Eye (tissue), 1 donor: ENCODE data around the gene THRSP.
"Not testable (repeated sequence)": the region's sequence is repeated elsewhere in the genome, so short reads cannot be mapped to it uniquely, and the experiment has no call there.

Experiments
- DNase-seq: peaks from one replicate; pipeline ENCODE4 v3.0.0-alpha.2; 2015

Gene THRSP

GRCh38 chr11:78067704-78068103 lies 4.0 kb downstream of the THRSP start:
- DNase-seq: no peak

GRCh38 chr11:78069465-78069864 lies 5.8 kb downstream of the THRSP start:
- no peak for DNase-seq

DNA sequence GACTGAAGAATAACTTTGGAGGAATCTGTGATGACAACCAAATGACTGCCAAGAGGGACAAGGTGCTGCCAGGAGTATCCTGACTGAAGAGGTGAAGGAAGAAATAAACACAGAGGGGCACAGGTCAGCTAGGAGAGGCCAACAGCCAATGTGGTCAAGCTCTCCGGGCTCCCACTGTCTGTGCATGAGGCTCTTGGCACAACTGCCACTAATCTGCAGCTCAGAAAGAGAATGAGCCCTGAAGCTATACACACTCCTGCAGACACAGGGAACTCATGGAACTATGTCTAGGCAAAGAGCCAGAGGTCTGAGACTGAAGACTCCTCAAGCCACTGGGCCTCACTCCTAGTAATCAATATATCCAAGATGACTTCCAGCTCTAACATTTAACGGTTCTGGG lies 7.0 kb downstream of the THRSP start:
- no peak for DNase-seq

GRCh38 chr11:78071717-78072116 lies 8.1 kb downstream of the THRSP start:
- DNase-seq: no peak

- no peak for DNase-seq
Observed at GRCh38 chr11:78072455-78072854, 8.8 kb downstream of the THRSP start.

DNA sequence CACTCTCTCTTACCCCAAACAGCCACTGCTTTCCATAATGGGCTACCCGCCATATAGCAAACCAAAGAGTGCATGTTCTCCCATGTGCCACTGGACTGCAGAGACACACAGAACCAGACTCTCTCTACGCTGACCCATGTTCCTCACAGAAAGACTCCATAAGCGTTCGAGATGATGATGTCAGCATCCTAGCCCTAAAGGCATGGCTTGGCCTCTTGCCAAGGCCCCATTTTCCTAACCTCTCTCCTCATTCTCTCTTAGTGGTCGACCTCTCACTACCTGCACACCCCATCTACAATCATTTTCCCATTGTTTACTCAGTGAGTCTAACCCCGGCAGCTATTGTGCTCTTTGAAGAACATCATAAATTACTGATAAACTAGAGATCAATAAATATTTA lies 11.1 kb downstream of the THRSP start:
- no peak for DNase-seq

- no peak for DNase-seq
Observed at GRCh38 chr11:78076733-78077403, 13.2 kb downstream of the THRSP start.

DNA sequence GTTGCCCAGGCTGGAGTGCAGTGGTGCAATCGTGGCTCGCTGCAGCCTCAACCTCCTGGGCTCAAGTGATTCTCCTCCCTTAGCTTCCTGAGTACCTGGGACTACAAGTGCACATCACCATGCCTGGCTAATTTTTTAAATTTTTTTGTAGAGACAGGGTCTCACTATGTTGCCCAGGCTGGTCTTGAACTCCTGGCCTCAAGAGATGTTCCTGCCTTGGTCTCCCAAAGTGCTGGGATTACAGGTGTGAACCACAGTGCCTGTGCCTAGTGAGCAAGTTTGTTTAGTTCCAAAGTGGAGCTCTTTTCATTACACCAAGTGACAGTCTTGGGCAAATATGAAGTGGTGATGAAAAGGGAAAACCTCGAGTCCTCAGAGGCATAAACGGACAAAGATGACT lies 13.9 kb downstream of the THRSP start:
- not testable (repeated sequence) for DNase-seq

GRCh38 chr11:78078218-78079167 lies 14.8 kb downstream of the THRSP start:
- no peak for DNase-seq

DNA sequence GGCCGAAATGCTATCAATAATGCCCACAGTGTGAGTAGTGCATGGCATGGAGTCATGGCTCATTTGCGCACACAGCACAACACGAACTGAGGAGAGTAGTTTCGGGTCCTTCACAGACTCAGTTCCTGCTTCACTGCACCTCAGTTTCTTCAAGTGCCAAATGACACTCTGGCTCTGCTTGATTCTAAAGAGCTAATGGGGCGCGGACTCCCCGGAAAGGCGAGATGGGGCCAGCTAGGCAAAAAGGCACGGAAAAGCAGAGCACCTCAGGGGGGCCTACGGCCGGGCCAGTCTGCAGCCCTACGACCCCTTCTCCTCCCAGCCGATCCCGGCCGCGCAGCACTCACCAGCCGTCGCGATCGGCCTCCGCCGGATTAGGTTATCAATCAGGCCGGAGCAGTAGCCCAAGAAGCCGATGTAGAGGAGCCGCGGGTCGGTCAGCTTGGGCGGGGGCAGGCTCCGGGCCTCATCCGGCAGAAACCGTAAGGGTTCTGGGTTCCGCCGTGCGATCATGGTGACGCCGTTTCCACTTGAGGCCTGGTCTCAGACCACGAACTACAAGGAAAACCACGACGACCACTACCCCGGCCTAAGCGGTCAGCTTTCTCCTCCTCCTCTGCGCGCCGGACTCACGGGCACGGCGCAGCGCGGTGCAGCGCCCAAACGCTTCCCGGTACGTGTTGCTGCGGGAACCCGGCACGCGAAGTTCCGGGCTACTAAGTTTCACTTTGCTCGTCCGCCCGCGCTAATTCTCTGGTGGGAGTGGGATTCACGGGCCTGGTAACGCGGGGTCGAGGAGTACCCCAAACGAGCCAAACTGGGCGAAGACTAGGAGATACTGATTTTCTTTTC lies 15.8 kb downstream of the THRSP start, which contains the start of gene NDUFC2:
NDUFC2 (minus strand) TSS at position 631 of the 852 bp plus-strand sequence; CDS start at position 513, 118 bp downstream.
- peak; percentile 92 for DNase-seq

DNA sequence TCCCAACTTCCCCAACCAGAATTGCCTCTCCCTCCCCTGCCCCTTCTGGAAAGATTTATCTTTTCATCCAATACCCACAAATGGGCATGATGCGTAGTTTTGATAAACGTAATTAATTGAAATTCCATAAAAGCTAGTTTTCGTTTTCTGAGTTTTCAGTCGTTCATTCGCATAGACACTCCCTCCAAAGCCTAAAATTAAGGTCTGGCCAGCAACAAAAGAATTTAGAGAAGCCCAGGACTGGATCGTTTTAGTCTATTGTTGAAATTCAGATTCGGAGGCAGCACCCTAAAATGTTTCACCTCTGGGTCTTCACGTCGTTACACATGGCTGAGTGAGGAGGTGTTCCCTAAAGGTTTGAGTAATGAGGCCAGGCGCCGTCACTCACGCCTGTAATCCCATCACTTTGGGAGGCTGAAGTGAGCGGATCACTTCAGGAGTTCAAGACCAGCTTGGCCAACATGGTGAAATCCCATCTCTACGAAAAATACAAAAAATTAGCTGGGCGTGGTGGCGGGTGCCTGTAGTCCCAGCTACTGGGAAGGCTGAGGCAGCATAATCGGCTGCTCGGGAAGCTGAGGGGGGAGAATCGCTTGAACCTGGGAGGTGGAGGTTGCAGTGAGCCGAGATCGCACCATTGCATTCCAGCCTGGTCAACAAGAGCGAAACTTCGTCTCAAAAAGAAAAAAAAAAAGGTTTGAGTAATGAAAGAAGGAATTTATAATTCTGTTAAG lies 16.6 kb downstream of the THRSP start:
- DNase-seq: no peak

GRCh38 chr11:78080818-78081495 lies 17.3 kb downstream of the THRSP start:
- no peak for DNase-seq

DNA sequence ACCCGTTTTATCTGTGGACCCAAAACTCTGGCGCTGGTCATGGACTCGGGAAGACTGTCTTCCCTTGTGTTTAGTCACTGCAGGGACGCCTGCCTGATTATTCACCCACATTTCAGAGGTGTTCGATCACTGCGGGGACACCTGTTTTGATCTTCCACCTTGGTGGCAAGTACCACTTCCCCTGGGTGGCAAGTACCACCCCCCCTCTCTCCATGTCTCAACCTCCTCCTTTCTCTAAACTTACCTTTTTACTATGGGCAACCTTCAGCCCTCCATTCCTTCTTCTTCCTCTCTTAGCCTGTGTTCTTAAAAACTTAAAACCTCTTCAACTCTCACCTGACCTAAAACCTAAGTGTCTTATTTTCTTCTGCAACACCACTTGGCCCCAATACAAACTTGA lies 17.9 kb downstream of the THRSP start:
- no peak for DNase-seq

- DNase-seq: no peak
Observed at GRCh38 chr11:78082146-78082545, 18.5 kb downstream of the THRSP start.

GRCh38 chr11:78083021-78083420 lies 19.4 kb downstream of the THRSP start:
- DNase-seq: no peak

DNA sequence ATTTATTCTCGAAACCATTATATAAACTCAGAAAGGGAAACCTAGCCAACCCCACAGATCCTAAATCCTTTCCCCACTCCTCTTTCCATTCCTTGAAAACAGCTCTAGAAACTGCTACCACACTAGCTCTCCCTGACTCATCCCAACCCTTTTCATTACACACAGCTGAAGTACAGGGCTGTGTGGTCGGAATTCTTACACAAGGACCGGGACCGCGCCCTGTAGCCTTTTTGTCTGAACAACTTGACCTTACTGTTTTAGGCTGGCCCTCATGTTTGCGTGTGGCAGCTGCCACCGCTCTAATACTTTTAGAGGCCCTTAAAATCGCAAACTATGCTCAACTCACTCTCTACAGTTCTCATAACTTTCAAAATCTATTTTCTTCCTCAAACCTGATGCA lies 20.8 kb downstream of the THRSP start:
- not testable (repeated sequence) for DNase-seq

DNA sequence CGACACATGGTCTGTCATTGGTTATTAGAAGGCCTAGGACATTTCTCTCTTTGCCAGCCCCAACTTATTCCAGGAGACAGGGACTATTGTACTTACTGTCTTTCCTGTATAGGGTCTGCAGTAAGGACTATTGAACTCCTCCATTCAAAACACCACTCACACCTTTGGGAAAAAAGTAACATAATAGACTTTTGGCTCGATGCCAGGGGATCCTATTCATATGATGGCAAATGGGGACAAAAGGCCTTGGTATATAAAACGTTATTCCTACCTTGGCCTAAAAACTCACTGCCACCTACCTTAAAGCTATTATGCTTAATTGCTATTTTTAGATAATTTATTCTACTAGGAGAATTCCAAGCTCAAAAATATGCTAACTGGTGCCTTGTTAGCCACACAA lies 22.3 kb downstream of the THRSP start:
- no peak for DNase-seq

DNA sequence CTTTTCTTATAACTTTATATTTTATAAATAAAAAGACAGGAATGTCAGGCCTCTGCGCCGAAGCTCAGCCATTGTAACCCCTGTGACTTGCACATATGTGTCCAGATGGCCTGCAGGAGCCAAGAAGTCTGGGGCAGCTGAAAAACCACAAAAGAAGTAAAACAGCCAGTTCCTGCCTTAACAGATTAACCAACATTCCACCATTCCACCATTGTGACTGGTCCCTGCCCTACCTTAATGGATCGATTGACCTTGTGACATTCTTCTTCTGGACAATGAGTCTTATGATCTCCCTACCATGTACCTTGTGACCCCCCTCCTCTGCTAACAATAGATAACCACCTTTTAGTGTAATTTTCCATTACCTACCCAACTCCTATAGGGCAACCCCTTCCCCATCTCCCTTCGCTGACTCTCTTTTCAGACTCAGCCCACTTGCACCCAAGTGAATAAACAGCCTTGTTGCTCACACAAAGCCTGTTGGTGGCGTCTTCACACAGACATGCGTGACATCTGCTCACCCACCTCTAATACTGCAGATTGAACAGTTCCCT lies 22.9 kb downstream of the THRSP start:
- DNase-seq: not testable (repeated sequence)

GRCh38 chr11:78094250-78094649 lies 30.6 kb downstream of the THRSP start:
- DNase-seq: no peak

DNA sequence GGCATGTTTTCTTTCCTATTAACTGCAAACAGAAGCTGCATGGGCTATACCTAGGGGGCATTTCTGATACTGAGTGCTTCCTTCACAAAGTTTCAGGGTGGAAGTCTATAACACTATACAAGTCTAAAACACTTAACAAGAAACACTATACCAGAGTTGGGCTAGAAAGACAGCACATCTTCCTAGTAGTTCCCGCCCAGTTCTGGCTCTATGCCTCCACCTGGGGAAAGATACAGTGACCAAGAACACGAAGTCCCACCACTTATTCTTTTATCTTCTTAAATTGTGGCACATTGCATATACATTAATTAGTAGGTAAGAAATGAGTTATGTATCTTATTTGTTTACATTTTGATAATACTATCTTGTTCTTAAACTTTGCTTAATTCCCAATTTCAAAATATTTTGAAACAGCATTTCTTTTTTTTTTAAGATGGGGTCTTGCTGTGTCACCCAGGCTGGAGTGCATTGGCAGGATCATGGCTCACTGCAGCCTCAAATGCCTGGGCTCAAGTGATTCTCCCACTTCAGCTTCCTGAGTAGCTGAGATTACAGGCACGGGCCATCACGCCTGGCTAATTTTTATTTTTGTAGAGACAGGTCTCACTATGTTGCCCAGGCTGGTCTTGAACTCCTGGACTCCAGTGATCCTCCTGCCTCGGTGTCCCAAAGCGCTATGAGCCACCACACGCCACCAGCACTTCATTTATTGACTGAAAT lies 34.2 kb downstream of the THRSP start:
- no peak for DNase-seq

GRCh38 chr11:78099666-78100065 lies 36.0 kb downstream of the THRSP start:
- no peak for DNase-seq
